Measurements from ENCODE around the gene XPNPEP1.

Gene XPNPEP1

GRCh38 chr10:109922976-109923921 is at the start of gene XPNPEP1:
XPNPEP1 (minus strand) TSS chr10:109923511; CDS start chr10:109923433, 78 bp downstream.
- peak; percentile 7 for DNase-seq

DNA sequence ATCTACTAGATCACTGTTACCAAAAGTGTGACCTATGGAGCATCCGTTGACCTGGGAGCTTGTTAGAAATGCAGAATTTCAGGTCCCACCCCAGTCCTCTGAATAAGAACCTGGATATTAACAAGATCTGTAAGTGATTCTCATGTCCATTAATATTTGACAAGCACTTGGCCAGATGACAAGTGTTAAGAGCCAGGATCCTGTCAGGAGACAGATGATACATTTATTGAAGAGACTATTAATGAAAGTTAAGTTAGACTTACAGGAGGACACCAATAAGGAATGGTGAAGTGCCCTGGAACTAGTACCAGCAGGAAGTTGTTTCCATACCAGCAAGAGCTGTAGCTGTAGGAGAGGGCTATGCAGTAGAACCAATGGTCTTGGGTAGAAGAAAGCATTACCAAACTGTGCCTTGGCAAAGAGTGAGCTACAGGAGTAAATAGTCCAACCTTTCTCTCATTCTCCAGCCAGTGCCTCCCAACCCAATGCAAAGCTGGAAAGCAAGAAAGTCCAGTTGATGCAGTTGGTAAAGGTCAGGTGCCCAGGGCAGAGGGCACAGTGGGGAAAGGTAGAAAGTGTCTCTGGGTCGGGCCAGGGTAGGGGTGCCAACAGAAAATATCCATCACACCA is 49.2 kb upstream of the XPNPEP1 start:
- DNase-seq: no peak

DNA sequence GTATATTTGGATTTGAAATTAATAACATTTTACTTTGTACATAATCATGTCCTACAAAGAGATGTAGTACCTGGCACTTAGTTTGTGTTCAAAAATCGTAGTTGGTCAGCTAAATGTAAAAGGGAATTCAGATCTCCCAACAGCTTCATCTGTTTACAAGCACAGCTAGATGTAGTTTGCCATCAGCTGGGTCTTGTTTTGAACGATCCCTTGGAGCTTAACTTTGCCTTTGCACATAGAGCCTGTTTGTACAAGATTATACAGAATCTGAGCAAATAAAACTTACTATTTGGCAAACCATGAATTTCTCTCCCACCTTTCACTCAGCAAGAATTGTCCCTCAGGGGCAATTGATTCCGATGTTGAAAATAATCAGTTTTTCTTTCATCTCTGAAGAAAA is 48.3 kb upstream of the XPNPEP1 start:
- DNase-seq: no peak

GRCh38 chr10:109969760-109970346 is 46.5 kb upstream of the XPNPEP1 start:
- no peak for DNase-seq

- DNase-seq: no peak
Measured at GRCh38 chr10:109968953-109969759, 45.8 kb upstream of the XPNPEP1 start.

DNA sequence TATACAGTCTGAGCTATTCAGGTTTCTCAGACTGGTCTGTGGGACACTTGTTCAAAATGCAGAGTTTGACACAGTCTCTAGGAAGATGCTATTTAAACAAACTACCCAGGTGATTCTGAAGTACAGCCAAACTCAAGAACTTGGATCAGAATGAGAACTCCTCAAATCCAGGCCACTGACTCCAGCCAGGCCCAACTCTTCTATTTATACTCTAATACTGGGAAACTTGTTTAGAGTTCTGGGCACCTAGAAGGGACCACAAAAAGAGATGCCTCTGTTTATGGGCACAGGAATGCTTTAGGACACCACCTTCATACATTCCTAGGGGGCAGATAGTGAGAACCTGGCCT is 44.4 kb upstream of the XPNPEP1 start:
- DNase-seq: no peak

DNA sequence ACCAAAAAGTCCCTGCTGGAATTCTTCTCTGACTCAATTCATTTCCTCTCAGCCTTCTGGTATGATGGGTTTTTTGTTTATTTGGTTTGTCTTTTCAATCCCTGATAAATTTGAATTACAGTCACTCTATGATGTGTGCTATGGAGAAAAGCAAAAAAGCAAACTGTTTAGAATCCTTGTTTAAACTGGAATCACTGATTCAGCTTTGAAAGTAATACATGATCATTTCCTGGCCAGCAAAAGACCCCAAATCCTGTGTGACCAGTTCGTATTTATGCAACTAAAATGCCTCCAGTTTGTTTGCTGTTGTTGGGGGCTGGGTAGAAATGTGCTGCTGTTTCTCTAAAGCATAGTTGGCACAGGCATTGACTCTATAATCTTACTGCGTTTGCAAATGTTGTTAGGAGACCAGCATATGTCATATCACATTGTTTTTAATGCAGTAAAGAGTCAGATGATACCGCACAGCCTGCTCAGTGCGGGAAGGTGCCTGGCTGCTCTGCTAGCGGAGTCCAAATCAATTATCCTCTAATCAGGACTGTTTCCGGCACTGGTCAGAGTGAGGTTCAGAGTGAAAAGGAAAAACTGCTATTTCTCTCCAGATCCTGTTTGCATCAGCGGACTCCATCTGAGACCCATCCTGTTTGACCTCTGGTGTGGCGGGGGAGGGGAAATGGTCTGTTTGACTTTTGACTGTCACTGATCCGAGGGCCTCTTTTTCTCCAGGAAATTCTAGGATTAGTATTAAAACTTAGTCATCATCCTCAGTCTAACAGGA is 43.8 kb upstream of the XPNPEP1 start:
- DNase-seq: no peak

- DNase-seq: no peak
Measured at GRCh38 chr10:109964318-109964717, 41.0 kb upstream of the XPNPEP1 start.

- DNase-seq: no peak
Measured at GRCh38 chr10:109963439-109963838, 40.1 kb upstream of the XPNPEP1 start.

DNA sequence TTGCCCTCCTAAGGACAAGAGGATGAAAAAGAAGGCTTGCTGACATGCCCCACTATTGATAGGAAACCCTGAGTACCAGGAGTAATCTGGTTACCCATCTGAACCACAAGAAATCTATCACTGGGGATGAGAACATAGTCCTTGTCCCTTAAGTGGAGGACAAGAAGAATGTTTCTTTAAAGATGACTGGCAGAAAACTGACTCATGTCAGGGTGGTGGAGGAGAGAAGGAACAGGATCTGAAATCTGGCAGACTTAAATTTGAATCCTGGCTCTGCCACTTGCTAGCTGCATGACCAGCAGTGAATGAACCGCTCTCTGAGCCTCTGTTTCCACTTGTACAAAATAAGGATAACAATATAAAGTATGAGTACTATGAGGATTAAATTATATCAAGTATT is 38.9 kb upstream of the XPNPEP1 start:
- no peak for DNase-seq

DNA sequence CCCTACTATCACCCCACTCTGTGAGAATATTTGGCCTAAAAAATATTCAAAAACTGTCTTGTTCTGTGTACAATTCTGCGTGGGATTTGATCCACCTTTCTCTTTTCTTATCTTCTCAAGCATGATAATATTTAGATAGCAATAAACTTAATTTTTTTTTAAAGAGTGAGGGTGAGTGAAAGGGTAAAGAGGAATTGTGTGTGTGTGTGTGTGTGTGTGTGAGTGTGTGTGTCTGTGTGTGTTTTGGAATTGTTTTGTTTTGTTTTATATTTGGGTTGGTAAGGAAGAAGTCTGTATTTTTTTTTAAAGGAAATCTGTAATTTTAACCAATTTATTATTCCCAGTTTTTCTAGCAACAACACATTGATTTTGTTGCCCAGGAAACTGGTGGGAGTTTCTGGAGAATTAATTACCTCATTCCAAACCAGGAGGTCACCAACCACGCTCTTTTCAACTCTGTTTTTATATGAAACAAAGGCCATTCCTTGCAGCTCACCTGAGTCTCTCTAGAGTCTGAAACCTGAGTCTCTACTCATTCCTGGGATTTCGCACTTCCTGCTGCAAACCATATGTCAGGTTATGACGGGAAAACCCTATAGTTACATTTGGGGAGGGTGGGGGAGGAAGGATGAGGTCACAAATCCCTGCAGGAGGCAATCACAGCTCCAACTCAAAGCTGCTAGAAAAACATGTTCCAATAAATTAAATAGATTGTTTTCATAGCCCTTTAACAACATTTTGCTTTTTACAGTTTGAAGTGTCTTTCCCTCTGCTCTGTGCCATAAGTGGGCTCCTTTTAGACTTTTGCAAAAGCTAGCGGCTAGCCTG is 38.1 kb upstream of the XPNPEP1 start:
- no peak for DNase-seq

DNA sequence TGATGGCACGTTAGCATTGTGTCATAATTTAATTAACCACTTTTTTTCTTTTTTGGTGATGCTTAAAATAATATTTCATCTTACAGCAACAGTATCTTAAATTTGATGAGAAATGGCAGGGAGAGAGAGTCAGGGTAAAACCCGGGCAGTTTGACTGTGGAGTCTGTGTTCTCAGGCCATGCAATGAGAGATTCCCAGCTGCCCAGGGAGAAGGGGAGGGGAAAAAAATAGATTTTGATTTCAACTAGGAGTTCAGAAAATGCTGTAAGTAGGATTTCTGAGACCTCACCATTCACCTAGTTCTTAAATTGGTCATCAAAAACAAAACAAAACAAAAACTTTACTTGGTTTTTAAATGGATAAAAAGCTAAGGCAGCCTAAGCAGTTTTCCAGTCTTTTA is 37.4 kb upstream of the XPNPEP1 start:
- DNase-seq: no peak

DNA sequence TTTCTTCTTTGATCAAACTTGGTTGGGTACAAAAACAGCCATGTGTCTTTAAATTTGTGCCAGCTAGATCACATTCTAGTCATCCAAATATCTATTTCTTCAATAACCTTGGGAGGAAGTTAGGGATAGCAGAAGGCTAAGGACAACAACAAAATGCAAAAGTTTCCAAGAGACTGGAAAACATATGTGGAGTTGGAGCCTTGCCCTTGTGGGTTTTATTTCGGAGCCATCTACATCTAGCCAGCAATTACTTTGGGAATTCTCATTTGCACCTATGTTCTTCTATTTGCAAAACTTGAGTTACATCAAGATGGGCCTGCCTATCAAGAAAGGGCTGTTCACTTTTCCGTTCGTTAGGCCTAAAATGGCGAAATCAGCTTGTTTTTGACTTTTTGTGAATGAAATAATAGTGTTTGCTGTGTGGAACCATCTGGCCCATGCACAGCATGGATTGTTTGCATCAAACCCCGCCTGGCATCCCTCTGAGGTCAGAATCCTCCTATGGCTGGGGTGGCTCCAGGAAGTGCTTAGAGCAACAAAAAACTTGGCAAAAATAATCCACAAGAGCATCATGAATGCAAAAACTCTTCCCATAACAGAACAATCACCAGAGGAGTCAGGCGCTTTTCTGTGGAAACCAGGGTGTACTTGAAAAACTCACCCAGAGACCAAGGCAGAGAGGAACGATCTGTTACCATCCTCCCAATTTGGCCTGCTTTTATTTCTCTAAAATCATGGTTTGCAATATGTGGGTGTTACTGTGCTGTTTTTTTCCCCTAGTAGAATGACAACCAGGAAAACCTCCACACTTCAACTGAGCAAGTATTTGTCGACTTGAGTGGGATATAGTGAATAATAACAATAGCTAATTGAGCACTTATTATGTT is 36.2 kb upstream of the XPNPEP1 start:
- DNase-seq: no peak

DNA sequence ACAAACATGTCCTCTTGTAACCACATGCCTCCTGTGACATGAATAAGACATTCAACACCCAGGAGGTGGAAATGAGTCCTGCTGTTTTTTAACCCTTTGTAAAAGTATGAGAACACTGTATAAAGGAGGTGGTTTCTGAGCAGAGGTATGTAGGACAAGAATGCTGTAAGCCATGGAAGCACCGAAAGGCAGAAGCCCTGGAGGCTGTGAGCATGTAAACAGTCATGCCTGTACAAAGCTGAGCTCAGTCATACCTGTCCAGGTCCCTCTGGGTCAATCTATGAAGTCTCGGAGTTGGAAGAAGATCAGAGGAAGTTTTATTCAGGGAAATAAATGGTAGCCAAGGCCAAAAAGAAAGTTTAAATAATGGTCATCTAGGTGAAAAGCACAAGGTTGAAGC is 34.7 kb upstream of the XPNPEP1 start:
- no peak for DNase-seq

- peak; percentile 38 for DNase-seq
Measured at GRCh38 chr10:109957092-109957797, 33.9 kb upstream of the XPNPEP1 start.

- no peak for DNase-seq
Measured at GRCh38 chr10:109956454-109957091, 33.3 kb upstream of the XPNPEP1 start.

DNA sequence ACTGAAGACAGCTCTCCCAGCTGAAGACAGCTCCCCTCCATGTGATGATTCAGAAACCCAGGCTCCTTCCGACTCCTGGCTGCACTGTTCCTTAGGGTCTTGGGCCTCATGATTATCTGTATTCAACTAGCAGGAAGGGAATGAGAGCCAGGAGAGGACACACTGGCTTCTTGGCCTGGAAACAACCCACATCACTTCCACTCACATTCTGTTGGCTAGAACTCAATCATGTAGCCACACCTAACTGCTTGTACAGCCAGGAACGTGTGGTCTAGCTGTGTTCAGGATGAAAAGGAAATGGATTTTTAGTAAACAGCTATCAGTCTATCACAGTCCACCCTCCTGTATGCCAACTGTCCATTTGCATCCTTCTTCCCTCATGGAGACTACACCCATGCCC is 30.5 kb upstream of the XPNPEP1 start:
- no peak for DNase-seq

- DNase-seq: no peak
Measured at GRCh38 chr10:109952526-109952925, 29.2 kb upstream of the XPNPEP1 start.
